NB4 (cell line): Measurements from ENCODE around the gene ADAMTSL1.

Experiments used
- DNase-seq: peaks from one replicate; pipeline ENCODE4 v3.0.0; 2010; ENCODE audit warnings: low read depth
- H3K4me3 ChIP-seq: one replicate; pipeline ENCODE4 v1.5.1; 2011; ENCODE audit warnings: mild to moderate bottlenecking, low read depth, low read length, moderate library complexity
- MYC ChIP-seq: IDR thresholded peaks from 2 replicates; pipeline ENCODE4 v1.6.1; 2011; ENCODE audit warnings: low read depth, low read length
- POLR2A ChIP-seq: IDR thresholded peaks from 2 replicates; pipeline ENCODE4 v1.6.1; 2011; ENCODE audit warnings: mild to moderate bottlenecking; ENCODE audit not compliant: insufficient read length; ENCODE audit errors: extremely low read depth
- TF ChIP-seq, protein P1 (sequence below): IDR thresholded peaks from one replicate; pipeline ENCODE4 v1.5.1; 2012; ENCODE audit warnings: low read depth, low read length
- TF ChIP-seq, protein P2 (sequence below): IDR thresholded peaks from 2 replicates; pipeline ENCODE4 v1.6.1; 2011; ENCODE audit warnings: low read depth, low read length

ADAMTSL1 gene

DNA sequence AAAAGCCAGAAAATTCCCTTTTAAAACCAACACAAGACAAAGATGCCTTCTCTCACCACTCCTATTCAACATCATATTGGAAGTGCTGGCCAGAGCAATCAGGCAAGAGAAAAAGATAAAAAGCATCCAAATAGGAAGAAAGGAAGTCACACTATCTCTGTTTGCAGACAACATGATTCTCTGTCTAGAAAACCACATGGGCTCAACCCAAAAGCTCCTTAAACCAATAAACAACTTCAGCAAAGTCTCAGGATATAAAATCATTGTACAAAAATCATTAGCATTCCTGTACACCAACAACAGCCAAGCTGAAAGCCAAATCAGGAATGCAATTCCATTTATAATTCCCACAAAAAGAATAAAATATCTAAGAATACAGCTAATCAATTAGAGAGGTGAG lies 112.0 kb downstream of the ADAMTSL1 start:
- H3K4me3 ChIP-seq: no peak overlapping the region
- DNase-seq: no peak
- TF ChIP-seq POLR2A (no peak), MYC (no peak)
- TF ChIP-seq, protein P1, sequence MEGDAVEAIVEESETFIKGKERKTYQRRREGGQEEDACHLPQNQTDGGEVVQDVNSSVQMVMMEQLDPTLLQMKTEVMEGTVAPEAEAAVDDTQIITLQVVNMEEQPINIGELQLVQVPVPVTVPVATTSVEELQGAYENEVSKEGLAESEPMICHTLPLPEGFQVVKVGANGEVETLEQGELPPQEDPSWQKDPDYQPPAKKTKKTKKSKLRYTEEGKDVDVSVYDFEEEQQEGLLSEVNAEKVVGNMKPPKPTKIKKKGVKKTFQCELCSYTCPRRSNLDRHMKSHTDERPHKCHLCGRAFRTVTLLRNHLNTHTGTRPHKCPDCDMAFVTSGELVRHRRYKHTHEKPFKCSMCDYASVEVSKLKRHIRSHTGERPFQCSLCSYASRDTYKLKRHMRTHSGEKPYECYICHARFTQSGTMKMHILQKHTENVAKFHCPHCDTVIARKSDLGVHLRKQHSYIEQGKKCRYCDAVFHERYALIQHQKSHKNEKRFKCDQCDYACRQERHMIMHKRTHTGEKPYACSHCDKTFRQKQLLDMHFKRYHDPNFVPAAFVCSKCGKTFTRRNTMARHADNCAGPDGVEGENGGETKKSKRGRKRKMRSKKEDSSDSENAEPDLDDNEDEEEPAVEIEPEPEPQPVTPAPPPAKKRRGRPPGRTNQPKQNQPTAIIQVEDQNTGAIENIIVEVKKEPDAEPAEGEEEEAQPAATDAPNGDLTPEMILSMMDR: no peak
- TF ChIP-seq, protein P2, sequence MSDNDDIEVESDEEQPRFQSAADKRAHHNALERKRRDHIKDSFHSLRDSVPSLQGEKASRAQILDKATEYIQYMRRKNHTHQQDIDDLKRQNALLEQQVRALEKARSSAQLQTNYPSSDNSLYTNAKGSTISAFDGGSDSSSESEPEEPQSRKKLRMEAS: no peak

DNA sequence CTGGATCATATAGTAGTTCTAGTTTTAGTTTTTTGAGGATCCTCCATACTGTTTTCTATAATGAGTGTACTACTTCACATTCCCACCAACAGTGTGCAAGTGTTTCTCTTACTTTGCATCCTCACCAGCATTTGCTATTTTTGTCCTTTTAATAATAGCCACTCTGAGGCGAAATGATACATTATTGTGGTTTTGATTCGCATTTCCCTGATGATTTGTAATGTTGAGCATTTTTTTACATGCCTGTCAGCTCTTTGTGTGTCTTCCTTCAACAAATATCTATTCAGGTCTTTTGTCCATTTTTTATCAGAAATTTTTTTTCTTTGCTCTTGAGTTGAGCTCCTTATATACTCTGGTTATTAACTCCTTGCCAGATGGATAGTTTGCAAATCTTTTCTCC lies 114.0 kb downstream of the ADAMTSL1 start:
- no peak overlapping the region for H3K4me3 ChIP-seq
- TF ChIP-seq, protein P2: no peak
- TF ChIP-seq MYC (no peak), POLR2A (no peak)
- TF ChIP-seq, protein P1: no peak
- DNase-seq: no peak

DNA sequence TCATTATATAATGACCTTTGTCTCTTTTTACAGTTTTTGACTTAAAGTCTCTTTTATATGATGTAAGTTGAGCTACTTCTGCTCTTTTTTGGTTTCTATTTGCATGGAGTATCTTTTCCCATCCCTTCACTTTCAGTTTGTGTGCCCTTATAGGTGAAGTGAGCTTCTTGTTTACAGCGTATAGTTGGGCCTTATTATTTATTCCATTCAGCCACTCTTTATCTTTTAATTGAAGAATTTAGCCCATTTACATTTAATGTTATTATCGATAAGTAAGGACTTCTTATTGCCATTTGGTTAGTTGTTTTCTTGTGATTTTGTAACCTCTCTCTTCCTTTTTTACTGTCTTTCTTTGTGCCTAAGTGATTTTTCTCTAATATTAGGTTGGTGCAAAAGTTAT lies 117.3 kb downstream of the ADAMTSL1 start:
- TF ChIP-seq, protein P1: no peak
- TF ChIP-seq MYC: no peak
- no peak for TF ChIP-seq POLR2A
- TF ChIP-seq, protein P2: no peak
- H3K4me3 ChIP-seq: no peak overlapping the region
- DNase-seq: no peak

DNA sequence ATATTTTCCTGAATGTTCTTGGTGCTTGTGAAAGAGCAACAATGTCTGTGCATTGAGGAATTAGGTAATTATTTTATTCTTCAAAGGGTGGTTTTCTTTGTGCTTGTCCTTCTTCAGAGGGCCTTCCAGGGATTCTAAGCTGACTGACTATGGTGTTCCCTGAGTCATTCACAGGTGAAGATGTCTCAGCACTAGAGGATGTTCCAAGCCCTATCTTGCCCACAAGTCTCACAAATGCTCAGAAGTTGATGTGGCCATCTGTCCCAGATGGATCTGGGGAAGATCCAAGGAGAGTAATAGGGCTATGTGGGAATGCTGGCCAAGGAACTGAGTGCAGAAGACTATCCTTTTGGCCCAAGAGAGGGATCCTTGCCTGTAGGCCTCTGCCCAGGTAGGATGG lies 120.9 kb downstream of the ADAMTSL1 start:
- H3K4me3 ChIP-seq: no peak overlapping the region
- TF ChIP-seq MYC (no peak), POLR2A (no peak)
- TF ChIP-seq, protein P2: no peak
- TF ChIP-seq, protein P1: no peak
- no peak for DNase-seq

DNA sequence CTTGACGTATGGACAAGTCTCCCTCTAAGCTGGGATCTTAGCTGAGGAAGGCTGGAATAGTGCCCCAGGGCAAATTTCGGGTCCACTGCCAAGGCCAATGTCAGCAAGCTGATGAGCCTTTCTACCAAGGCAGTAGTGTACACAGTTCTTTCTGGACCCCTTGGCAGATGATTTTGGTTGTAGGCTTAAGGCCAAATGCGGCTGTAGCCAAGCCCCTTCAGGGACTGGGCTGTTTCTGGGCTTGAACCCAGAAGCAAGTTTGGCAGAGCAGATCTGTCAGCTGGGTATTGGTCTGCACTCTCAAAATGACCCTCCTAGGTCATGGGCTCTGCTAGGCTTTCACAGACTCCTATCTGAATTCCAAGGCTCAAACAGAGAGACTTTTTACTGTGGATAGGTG lies 121.6 kb downstream of the ADAMTSL1 start:
- DNase-seq: no peak
- no peak overlapping the region for H3K4me3 ChIP-seq
- TF ChIP-seq POLR2A (no peak), MYC (no peak)
- TF ChIP-seq, protein P1: no peak
- TF ChIP-seq, protein P2: no peak

DNA sequence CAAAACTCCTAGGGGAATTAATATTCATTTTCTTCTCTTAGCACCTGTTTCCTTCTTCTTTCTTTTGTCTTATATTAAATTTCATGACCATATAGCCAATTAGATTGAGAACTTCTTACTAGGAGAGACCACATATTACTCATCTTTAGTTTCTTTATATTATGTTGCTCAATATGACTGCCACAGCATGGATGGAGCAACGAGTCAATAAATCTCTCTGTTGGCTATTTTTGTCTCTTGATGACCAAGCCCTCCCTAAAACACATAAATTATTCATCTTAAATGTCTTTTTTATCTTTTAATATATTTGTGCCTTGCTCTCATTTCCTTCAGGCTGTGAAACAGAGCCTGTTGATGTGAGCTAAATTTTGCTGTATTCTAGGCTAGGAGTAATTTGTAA lies 123.0 kb downstream of the ADAMTSL1 start:
- no peak overlapping the region for H3K4me3 ChIP-seq
- DNase-seq: peak; percentile 22
- TF ChIP-seq POLR2A (no peak), MYC (no peak)
- TF ChIP-seq, protein P1: no peak
- TF ChIP-seq, protein P2: no peak
